HG02885 (cell line): ENCODE data around the gene LMO3.
"Not testable (repeated sequence)": the region's sequence is repeated elsewhere in the genome, so short reads cannot be mapped to it uniquely, and the experiment has no call there.

Experiments
- ATAC-seq: cut with Tn5 transposase; IDR thresholded peaks from one replicate; pipeline ENCODE4 v1.9.1; 2021; ENCODE audit warnings: mild to moderate bottlenecking; ENCODE audit not compliant: unreplicated experiment, poor library complexity

Gene LMO3

DNA sequence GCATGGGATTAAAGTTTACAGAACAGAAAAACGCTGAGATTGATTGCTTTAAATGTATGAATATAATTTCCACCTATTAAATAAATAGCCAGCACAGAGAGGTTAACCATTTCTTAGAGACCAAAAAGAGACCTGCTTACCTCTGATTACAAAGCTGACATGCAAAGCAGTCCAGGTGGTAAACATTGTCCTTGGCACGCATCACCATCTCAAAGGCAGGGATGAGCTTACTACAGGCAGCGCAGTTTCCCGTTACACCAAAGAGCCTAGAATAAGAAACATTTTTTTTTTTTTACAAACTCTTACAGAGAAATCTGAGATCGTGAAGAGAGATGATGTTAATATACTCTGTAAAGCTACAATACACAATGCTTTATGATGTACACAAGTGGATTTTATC is 45.7 kb downstream of the LMO3 start:
- no peak for ATAC-seq

DNA sequence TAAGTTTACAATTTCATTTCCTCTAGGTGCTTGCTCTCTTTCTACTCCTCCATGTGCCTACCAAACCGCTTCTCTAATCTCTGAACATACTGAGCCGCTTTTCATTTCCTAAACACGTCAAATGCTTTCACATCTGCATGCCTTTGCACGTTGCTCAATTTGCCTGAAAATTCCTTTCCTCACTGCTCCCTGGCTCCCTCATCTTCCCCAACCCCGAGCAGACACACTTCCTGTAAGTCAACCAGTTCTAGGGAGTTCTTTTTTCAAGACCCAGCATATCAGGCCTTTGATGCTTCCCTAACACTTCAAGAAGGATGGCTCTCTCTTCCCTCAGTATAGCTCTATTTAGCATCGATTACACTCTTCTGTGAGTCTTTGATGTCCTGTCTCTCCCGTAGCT is 50.3 kb downstream of the LMO3 start:
- ATAC-seq: no peak

DNA sequence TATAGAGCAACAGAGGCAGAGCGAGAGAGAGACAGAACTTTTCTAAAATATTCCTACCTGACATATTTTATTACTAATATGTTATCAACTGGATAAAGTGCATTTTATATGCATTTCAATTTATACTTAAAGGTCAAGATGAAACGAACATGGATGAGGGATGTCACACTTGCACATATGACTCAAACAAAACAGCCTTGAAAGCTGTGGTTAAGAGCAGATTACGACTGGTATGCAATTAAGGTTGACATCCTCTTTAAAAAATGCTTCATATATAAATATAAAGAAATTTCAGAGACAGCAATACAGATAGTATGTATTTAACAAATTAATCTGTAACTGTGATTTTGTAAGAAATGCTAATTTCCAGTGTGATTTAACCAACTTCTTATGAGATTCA is 52.5 kb downstream of the LMO3 start:
- no peak for ATAC-seq

DNA sequence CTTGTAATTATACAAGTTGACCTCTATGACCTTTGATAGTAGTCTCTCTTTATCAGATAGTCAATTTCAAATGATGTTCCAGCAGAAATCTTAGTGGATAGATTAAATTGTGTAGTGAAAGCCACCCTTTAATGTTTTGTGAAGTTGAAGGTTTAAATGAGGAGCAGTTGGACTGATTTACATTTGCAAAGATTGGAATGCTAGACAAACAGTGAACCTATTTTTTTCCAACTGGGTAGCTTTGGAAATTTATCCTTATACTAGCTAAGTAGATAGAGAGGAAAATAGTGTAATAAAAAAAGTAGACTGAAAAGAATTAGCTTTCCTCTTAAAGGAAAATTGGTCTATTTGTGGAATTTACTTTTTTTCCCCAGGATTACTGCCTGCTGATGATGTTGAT is 53.7 kb downstream of the LMO3 start:
- ATAC-seq: no peak

DNA sequence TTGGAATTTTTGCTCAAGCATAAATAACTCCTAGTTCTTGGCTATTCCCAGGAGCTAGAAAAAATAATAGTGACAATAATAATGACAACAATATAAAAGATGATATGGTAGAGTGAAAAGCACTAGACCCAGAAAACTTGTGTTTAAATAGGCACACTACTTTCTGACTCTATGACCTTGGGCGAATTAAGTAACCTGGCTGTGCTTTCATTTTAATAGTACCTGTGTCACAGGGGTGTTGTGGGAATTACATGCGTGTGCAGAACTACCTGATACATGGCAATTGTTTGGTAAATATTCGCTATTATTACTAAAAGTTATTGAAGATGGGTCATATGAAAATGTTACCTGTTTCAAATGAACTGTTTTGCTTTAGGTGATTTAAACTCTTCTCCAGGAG is 60.1 kb downstream of the LMO3 start:
- ATAC-seq: no peak

DNA sequence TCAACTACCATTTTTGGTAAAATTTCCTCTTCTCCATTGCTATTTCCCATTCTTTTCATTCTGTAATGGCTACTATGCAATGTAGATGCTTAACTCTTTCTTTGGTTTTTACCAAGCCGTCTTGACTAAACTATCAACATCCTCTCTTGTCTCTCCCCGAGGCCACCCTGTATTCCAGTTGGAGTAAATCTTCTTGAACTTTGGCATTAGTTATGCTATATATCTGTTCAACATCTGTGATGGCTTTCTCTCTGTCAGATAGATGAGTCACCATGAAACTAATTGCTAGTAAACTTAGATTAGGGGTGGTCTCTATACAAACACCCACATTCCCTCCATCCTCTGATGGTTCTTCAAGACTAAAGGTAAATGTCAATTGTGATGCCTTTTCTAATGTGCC is 63.4 kb downstream of the LMO3 start:
- no peak for ATAC-seq

DNA sequence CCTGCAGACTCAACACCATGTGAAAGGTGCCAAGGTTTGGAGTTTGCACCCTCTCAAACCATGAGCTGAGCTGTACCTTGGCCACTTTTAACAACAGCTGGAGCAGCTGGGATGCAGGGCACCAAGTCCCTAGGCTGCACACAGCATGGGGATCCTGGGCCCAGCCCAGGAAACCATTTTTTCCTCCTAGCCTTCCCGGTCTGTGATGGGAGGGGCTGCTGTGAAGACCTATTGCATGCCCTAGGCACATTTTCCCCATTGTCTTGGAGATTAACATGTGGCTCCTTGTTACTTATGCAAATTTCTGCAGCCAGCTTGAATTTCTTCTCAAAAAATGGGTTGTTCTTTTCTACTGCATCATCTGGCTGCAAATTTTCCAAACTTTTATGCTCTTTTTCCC is 68.3 kb downstream of the LMO3 start:
- ATAC-seq: not testable (repeated sequence)

DNA sequence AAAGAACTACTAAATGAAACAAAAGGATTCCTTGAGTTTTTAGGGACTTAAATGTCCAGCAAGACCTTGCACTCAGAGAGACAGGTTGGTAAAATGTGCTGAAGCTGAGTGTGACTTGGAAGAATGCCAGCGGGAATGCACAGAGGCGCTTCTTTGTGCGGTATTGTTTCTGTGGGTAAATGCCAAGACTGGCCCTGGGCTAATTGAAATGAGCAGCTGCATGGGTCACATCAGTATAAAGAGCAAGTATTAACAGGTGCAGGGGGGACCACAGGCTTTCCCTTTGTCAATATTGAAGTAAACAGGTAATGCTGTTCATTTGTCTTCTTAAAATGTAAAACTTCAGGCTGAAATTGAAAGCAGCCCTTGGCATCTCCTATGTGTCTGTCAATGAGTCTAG is 74.3 kb downstream of the LMO3 start:
- ATAC-seq: no peak

DNA sequence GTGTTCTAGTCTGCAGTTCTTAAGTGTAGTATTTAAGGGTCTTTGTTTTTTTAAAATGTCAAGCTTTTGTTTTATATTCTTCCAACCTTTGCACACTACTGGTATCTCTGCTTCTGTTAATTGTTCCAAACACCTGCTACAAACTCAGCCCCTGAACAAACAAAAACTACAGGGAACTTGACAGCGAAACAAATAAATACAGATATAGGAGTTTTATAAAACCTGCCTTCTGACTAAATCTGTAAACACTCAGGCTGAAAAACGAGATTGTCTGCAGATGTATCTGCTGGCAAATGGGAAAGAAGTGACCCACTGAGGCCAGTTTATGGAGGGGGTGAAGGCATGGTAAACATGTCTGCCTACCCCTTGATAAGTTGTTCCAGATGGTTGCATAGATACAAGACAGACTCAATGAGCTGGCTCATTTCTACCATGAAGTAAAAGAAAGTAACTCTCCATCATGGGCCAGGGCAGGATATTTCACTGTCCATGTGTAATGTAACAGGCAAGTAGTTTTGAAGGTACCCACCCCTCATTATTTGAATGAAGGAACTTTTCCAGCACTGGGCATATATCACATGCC is 75.6 kb downstream of the LMO3 start:
- no peak for ATAC-seq

DNA sequence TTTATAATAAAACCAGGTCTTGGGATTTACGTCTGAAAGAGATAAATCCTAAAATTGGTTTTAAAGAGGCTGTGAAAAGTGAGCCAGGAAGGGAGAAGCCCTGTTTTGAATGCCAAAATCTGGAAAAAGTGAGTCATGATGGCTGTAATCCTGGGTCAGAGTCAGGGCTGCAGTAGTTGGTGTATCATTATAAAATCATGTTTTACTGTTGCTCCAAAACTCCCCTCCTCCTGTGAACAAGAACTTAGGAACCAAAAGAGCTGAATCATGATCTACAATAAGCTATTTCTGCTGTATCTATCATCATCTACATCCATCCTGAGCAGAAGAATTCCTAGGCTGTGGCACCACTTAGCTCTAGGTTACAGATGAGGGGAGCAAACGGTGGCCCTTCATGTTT is 79.3 kb downstream of the LMO3 start:
- ATAC-seq: no peak

DNA sequence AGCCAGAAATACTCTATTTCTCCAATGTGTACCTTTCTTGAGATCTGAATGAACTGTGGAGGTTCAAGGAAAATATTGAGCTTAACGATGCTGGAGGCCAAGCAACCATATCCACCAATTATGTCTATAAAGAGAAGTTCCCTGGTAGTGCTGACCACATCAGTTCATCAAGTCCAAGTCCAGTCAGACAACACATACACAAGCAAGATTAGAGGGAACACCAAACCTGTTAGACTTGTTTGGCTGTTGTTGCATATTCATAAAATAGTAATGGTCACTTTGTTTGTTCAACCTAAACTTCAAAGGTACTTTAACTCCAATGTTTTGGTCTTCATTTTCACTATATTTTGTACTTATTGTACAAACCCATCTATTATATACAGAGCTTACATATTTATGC is 81.6 kb downstream of the LMO3 start:
- ATAC-seq: no peak

DNA sequence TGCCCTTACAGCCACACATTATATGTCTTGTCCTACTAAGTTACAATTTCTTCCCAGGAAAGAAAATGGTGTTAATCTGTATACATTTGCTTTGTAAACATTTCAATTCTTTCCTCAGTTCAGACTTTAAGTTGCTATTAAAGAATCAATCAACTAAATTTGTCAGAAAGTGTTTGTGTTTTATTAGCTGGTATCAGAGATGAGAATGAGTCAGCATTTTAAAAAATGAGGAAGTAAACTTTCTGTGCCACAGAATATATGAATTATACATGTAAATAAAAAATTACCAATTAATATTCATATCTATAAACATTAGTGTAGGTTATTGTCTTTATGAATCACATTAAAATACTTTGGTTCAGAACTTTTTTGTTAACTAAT is 82.0 kb downstream of the LMO3 start:
- peak; percentile 39 for ATAC-seq

DNA sequence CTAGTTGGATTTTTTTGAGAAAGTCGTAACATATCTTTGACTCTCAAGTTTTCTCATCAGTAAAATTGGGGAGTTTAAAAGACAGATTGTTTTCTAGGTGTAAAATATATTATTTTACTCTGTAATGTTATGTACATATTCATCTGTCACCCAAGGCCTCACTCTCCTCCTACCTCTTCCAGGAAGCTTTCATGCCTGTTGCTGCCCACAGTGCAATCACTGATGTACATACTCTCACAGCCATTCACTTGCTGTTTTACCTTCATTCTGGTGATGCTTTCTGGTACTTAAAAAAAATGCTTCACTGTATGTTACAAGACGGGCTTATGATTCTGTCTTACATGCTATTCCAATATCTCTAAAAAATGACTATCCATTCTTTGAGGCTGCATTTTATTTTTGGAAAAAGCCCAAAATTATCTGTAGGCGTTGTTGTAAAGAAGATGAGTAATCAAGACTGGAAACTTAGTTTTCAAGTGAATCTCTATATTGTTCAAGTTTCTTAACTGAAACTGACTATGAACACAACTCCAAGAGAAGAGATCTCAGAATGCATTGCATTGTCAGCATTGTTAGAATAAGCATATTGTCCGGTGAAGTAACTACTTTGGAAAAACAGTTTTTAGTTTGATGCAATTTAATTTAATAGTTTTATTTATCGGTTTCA is 82.5 kb downstream of the LMO3 start:
- ATAC-seq: peak; percentile 52

DNA sequence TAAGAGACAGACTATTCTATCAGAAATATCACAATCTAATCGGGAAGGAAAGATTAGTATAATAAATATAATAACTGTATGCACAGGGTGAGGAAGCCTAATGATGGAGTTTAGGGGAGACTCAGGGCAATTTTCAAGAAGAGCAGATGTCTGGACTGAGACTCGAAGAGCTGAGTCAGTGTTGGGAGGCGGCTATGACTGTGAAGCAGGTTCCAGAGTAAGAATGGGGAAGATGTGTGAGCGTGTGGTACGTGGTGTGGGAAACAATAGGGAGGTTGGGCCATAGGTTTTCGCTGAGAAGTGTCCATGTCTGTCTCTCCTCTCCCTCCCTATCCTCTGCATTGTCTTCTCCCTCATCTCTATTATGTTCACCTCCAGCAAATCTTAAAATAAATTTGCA is 85.6 kb downstream of the LMO3 start:
- no peak for ATAC-seq

DNA sequence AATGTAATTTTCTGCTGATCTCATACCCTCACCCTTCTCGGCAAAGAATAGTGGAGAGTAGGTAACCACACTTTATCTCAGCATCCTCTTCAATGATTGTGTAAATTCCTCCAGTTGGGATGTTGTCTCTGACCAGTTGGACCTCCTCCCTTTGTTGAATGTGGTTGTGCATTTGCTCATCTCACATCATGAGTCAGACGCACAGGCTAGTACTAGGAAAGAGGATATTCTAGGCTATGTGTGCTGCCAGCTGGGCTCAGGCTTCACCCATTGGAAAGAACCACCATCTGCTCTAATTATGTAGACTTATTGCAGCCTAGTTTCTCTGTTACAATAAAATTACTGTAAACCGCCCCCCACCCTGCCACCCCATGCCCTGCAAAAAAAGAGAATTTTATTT is 90.3 kb downstream of the LMO3 start:
- ATAC-seq: no peak

DNA sequence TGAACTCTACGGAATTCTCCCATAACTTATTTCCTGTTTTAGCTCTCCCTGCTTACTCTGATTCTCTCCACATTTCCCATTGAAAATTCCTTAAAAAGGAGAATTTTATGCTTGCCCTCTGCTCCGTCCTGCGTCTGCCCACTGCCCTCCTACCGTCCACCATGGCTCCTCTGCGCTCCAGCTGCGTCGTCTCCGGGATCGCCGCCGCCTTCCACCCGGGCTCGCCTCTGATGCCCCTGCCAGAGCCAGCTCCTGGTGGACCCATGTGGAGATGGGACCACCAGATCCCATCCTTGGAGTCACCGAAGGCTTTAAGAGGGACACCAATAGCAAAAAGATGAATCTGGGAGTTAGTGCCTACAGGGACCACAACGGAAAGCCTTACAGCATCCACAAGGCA is 92.7 kb downstream of the LMO3 start:
- ATAC-seq: no peak

DNA sequence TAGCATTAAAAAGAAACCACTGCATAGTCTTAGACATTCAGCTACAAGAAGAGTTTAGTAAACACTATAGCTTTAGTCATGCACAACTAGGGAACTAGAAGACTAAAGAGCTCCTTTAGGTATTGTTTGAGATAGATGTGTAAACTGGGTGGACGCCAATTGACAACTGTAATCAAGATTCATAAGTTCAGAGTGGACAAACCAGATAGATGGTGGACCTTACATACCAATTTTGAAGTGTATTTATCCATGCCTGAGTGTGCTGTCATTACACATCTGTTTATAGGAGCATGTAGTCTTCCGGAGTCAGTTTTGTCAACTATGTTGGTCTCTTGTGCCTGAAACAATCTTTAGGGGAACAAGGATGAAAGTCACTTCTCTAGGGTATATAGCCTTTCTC is 96.6 kb downstream of the LMO3 start:
- ATAC-seq: no peak

DNA sequence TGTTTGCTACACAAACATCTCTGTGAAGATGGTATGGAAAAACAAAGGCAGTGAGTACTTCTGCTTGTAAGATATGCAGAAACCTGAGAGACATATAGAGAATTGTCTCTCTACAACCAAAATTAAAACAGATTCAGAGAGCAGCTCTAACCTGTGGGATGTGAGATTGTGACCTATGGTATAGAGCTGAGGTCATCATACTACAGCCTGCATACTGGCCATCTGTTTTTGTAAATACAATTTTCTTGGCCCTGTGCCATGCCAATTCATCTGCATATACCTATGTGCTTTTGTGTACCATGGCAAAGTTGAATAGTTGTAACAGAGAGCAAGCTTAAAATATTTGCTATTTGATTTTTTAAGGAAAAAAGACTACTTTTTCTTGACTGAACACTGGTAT is 99.6 kb downstream of the LMO3 start:
- ATAC-seq: no peak

DNA sequence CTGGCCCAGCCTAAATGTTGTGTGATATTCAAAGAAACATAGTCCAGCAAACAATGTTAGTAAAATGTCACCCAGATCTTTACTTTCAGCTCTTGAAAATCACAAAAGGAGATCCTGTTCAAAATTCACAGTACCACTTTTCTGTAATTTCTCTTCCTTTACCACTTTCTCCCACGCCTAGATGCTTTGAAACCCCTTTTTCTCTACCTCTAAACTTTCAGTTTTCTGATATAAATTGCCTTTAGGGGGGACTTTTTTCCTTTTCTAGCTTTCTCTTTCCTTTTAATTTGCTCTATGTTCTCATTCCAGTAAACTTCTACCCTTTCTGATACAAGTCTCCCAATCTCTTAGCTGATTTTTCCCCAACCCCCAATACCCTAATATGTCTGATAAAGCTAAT is 101.8 kb downstream of the LMO3 start:
- peak; percentile 73 for ATAC-seq

DNA sequence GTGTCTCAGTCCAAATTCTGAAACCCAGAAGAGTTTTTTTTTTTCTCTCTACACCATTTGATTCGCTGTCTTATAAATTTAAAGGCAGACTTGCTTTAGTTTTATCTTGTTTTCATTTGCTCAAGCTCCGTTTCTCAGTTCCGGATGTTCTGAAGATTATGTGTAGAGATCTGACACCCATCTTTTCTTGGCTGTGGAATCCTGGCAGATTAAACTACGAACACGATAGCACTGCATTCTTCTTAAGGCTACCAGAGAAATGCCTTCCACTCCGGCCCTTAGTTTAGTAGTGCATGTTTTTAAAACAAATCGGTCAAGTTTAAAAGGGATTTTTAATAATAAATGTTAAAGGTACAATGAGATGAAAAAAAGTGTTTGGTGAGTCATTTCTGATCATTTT is 106.4 kb downstream of the LMO3 start:
- ATAC-seq: no peak
